H9 (cell line): ENCODE measurements around the gene LSM4. TPM values are rescaled to one million over a fixed set of nuclear protein-coding genes. Genes with fewer than 3 reads are reported as not detected.

ENCODE experiments used
- DNase-seq: peaks from one replicate; pipeline ENCODE4 v3.0.0-alpha.2; 2017
- H2AFZ ChIP-seq: one replicate; pipeline ENCODE4 v1.6.1; 2013; ENCODE audit warnings: mild to moderate bottlenecking, low read length, control low read depth, moderate library complexity
- H2AK5ac ChIP-seq: 2 replicates; pipeline ENCODE4 v1.6.1; 2013; ENCODE audit warnings: low read length, control low read depth, mixed read lengths; ENCODE audit not compliant: insufficient read length
- H2BK120ac ChIP-seq: one replicate; pipeline ENCODE4 v1.6.1; 2013; ENCODE audit warnings: low read depth, mild to moderate bottlenecking, low read length, control low read depth, inconsistent platforms; ENCODE audit not compliant: poor library complexity, severe bottlenecking
- H2BK12ac ChIP-seq: 2 replicates; pipeline ENCODE4 v1.6.1; 2013; ENCODE audit warnings: low read length, control low read depth, mixed read lengths, low read depth; ENCODE audit not compliant: insufficient read length
- H2BK15ac ChIP-seq: 2 replicates; pipeline ENCODE4 v1.6.1; 2013; ENCODE audit warnings: low read depth, low read length, control low read depth
- H2BK20ac ChIP-seq: one replicate; pipeline ENCODE4 v1.6.1; 2013; ENCODE audit warnings: low read depth, mild to moderate bottlenecking, low read length, control low read depth, inconsistent platforms; ENCODE audit not compliant: poor library complexity, severe bottlenecking
- H2BK5ac ChIP-seq: 2 replicates; pipeline ENCODE4 v1.6.1; 2013; ENCODE audit warnings: low read length, control low read depth, mixed read lengths; ENCODE audit not compliant: insufficient read length
- H3K14ac ChIP-seq: 2 replicates; pipeline ENCODE4 v1.6.1; 2013; ENCODE audit warnings: low read length, control low read depth; ENCODE audit not compliant: insufficient read depth
- H3K18ac ChIP-seq: 2 replicates; pipeline ENCODE4 v1.6.1; 2013; ENCODE audit warnings: low read depth, mild to moderate bottlenecking, mixed read lengths, low read length, control low read depth; ENCODE audit not compliant: insufficient read length
- H3K23ac ChIP-seq: 2 replicates; pipeline ENCODE4 v1.6.1; 2013; ENCODE audit warnings: low read length, control low read depth, mixed read lengths, low read depth; ENCODE audit not compliant: insufficient read length
- H3K23me2 ChIP-seq: 2 replicates; pipeline ENCODE4 v1.6.1; 2013; ENCODE audit warnings: low read depth, mild to moderate bottlenecking, mixed read lengths, low read length, control low read depth; ENCODE audit not compliant: insufficient read length, poor library complexity, severe bottlenecking
- H3K27ac ChIP-seq: 2 replicates; pipeline ENCODE4 v1.5.1; 2013; ENCODE audit warnings: low read length, control low read depth, mixed read lengths, low read depth; ENCODE audit not compliant: insufficient read length
- H3K27me3 ChIP-seq: 2 replicates; pipeline ENCODE4 v1.6.1; 2013; ENCODE audit warnings: low read length, control low read depth, inconsistent platforms; ENCODE audit not compliant: insufficient read depth
- H3K4ac ChIP-seq: 2 replicates; pipeline ENCODE4 v1.6.1; 2013; ENCODE audit warnings: low read depth, mild to moderate bottlenecking, control low read depth, inconsistent platforms, low read length, moderate library complexity
- H3K4me1 ChIP-seq: 2 replicates; pipeline ENCODE4 v1.6.1; 2013; ENCODE audit warnings: low read length, control low read depth, inconsistent platforms; ENCODE audit not compliant: insufficient read depth
- H3K4me2 ChIP-seq: 2 replicates; pipeline ENCODE4 v1.6.1; 2013; ENCODE audit warnings: low read length, control low read depth, mixed read lengths; ENCODE audit not compliant: insufficient read length, insufficient read depth
- H3K56ac ChIP-seq: 2 replicates; pipeline ENCODE4 v1.6.1; 2013; ENCODE audit warnings: low read depth, mild to moderate bottlenecking, mixed read lengths, low read length, control low read depth; ENCODE audit not compliant: insufficient read length
- H3K79me1 ChIP-seq: 2 replicates; pipeline ENCODE4 v1.6.1; 2013; ENCODE audit warnings: low read depth, mild to moderate bottlenecking, moderate library complexity, low read length, control low read depth, inconsistent platforms; ENCODE audit not compliant: insufficient read depth, poor library complexity, severe bottlenecking
- H3K79me2 ChIP-seq: 2 replicates; pipeline ENCODE4 v1.6.1; 2013; ENCODE audit warnings: low read length, control low read depth, inconsistent platforms; ENCODE audit not compliant: insufficient read depth
- H3K9ac ChIP-seq: 2 replicates; pipeline ENCODE4 v1.6.1; 2013; ENCODE audit warnings: low read length, control low read depth, mixed read lengths; ENCODE audit not compliant: insufficient read length; ENCODE audit errors: extremely low read depth
- H3K9me3 ChIP-seq: one replicate; pipeline ENCODE4 v1.6.1; 2013; ENCODE audit warnings: low read depth, low read length, inconsistent platforms; ENCODE audit not compliant: control insufficient read depth
- H3T11ph ChIP-seq: one replicate; pipeline ENCODE4 v1.6.1; 2013; ENCODE audit warnings: mild to moderate bottlenecking, low read length, control low read depth, inconsistent platforms
- H4K20me1 ChIP-seq: one replicate; pipeline ENCODE4 v1.6.1; 2013; ENCODE audit not compliant: control insufficient read depth, insufficient read length, insufficient read depth
- H4K5ac ChIP-seq: 2 replicates; pipeline ENCODE4 v1.6.1; 2013; ENCODE audit warnings: low read depth, mild to moderate bottlenecking, mixed read lengths, low read length, control low read depth; ENCODE audit not compliant: insufficient read length
- H4K8ac ChIP-seq: replicated peaks from 2 replicates; pipeline ENCODE4 v1.6.1; 2013; ENCODE audit warnings: low read length, control low read depth, mixed read lengths, low read depth; ENCODE audit not compliant: insufficient read length
- H4K91ac ChIP-seq: 2 replicates; pipeline ENCODE4 v1.6.1; 2013; ENCODE audit warnings: low read depth, mild to moderate bottlenecking, moderate library complexity, mixed read lengths, low read length, control low read depth; ENCODE audit not compliant: insufficient read length
- H3K27ac Mint-ChIP-seq, 3 experiments: 2 replicates in 2 of 3; 3 replicates in 1 of 3; pipeline ENCODE4 v1.8.0; 2020 to 2021; ENCODE audit warnings: mixed read lengths in 3 of 3, mild to moderate bottlenecking in 1 of 3, moderate library complexity in 1 of 3
- H3K27me3 Mint-ChIP-seq: 2 replicates; pipeline ENCODE4 v1.8.0; 2021; ENCODE audit warnings: low read depth, mild to moderate bottlenecking, moderate library complexity, mixed read lengths
- H3K36me3 Mint-ChIP-seq, 3 experiments: 2 replicates in 2 of 3; 3 replicates in 1 of 3; pipeline ENCODE4 v1.8.0; 2020 to 2021; ENCODE audit warnings: low read depth in 3 of 3, mixed read lengths in 3 of 3; ENCODE audit not compliant: insufficient read depth in 1 of 3
- H3K4me1 Mint-ChIP-seq, 2 experiments: 2 replicates each; pipeline ENCODE4 v1.8.0; 2020; ENCODE audit warnings: mixed read lengths in 2 of 2
- H3K4me3 Mint-ChIP-seq, 2 experiments: 2 replicates in 1 of 2; 3 replicates in 1 of 2; pipeline ENCODE4 v1.8.0; 2020 to 2021; ENCODE audit warnings: mild to moderate bottlenecking in 2 of 2, mixed read lengths in 2 of 2, moderate library complexity in 1 of 2
- H3K9me3 Mint-ChIP-seq, 2 experiments: 2 replicates in 1 of 2; 3 replicates in 1 of 2; pipeline ENCODE4 v1.8.0; 2020; ENCODE audit warnings: mild to moderate bottlenecking in 2 of 2, mixed read lengths in 2 of 2, moderate library complexity in 1 of 2
- CTCF ChIP-seq: fragments of 200-600 bp; sonication (generic); conservative IDR thresholded peaks from 3 replicates; pipeline ENCODE4 v1.8.0; 2021; ENCODE audit warnings: antibody characterized with exemption, mild to moderate bottlenecking
- WGBS: extraction: QIAGEN DNeasy Blood & Tissue Kit; methylation state at CpG from one replicate; pipeline ENCODE4 v1.1.7; 2013; ENCODE audit warnings: missing lambda C conversion rate, low lambda C conversion rate, mixed read lengths; ENCODE audit not compliant: insufficient read length; ENCODE audit errors: extremely low coverage; 5-methylcytosine and 5-hydroxymethylcytosine counted together
- total RNA-seq: library from RNA; stranded (reverse); gene quantifications from 2 replicates; pipeline ENCODE4 v1.2.1, GENCODE V29; 2021

Gene LSM4
- total RNA-seq, 1 experiment from 2014 or later, result 342 TPM

GRCh38 chr19:18274781-18275356 lies 48.0 kb downstream of the LSM4 start:
- H2AK5ac ChIP-seq, result no peak overlapping the region
- H2BK15ac ChIP-seq, result no peak overlapping the region
- no peaks in the 10 kb centered on the region for H3K9me3 ChIP-seq
- H3K27me3 Mint-ChIP-seq, result peaks cover 4% of the 10 kb centered on the region
- peaks cover 5 to 29% (median 27%) of the 10 kb centered on the region in 3 experiments for H3K36me3 Mint-ChIP-seq
- no peak overlapping the region for H3K4ac ChIP-seq
- no peak overlapping the region for H4K91ac ChIP-seq
- no peak for TF ChIP-seq CTCF
- H2BK5ac ChIP-seq, result no peak overlapping the region
- no peak overlapping the region for H4K5ac ChIP-seq
- no peak overlapping the region for H2BK12ac ChIP-seq
- no peak overlapping the region for H3K23ac ChIP-seq
- peaks cover 3% of the 10 kb centered on the region for H3K79me1 ChIP-seq
- H3K14ac ChIP-seq, result no peak overlapping the region
- peaks cover 9% of the 10 kb centered on the region; the same call in 1 of the 2 replicates for H3K79me2 ChIP-seq
- no peak overlapping the region for H3T11ph ChIP-seq
- H2BK120ac ChIP-seq, result no peak overlapping the region
- H3K56ac ChIP-seq, result no peak overlapping the region
- no peak overlapping the region for H3K18ac ChIP-seq
- H3K9me3 Mint-ChIP-seq, result peaks cover 0 to 7% of the 10 kb centered on the region in 2 experiments; a peak in 2 of 5 replicates
- peaks cover 19 to 25% of the 10 kb centered on the region in 2 experiments for H3K4me1 Mint-ChIP-seq
- H4K20me1 ChIP-seq, result no peaks in the 10 kb centered on the region
- H4K8ac ChIP-seq, result no peak overlapping the region
- no peaks in the 10 kb centered on the region for H3K4me1 ChIP-seq
- no peak overlapping the region for H3K27ac ChIP-seq
- peak; percentile 73 for DNase-seq
- no peak overlapping the region for H2AFZ ChIP-seq
- H3K4me3 Mint-ChIP-seq, result no peak overlapping the region
- no peak overlapping the region for H3K9ac ChIP-seq
- peaks cover 4% of the 10 kb centered on the region for H3K23me2 ChIP-seq
- no peak overlapping the region for H3K4me2 ChIP-seq
- peak overlapping the region in 2 of 3 experiments; percentile 49 to 60; a peak in 1 of 7 replicates for H3K27ac Mint-ChIP-seq
- no CpG with 5 or more reads among the region's 13 CpGs for WGBS
- no peaks in the 10 kb centered on the region for H3K27me3 ChIP-seq
- no peak overlapping the region for H2BK20ac ChIP-seq
